Activated naive CD4-positive, alpha-beta T cell treated with anti-CD3 and anti-CD28 coated beads, Interleukin-2, amount 10 ng/mL, durations not matched to agents 7 days and 5 days (primary cell): ENCODE measurements around the gene CAMK1D.
A peak's percentile ranks its signal among the peaks of the same experiment; 100 is the strongest.

Experiments used
- CTCF ChIA-PET: fragments of 350-600 bp; sonication (Branson Sonifier 250); formaldehyde crosslinking; loops from one replicate; lab custom pipeline; 2021; ENCODE audit warnings: antibody characterized with exemption; lab: Charles Lee
- DNase-seq: peaks from one replicate; pipeline ENCODE4 v3.0.0-alpha.2; 2020
- H3K27ac Mint-ChIP-seq: one replicate; pipeline ENCODE4 v1.8.0; 2021; ENCODE audit warnings: mild to moderate bottlenecking, moderate library complexity, mixed read lengths
- H3K27me3 Mint-ChIP-seq: one replicate; pipeline ENCODE4 v1.8.0; 2021; ENCODE audit warnings: mild to moderate bottlenecking, mixed read lengths
- H3K36me3 Mint-ChIP-seq: one replicate; pipeline ENCODE4 v1.8.0; 2021; ENCODE audit warnings: mixed read lengths
- H3K4me1 Mint-ChIP-seq: one replicate; pipeline ENCODE4 v1.8.0; 2021; ENCODE audit warnings: mixed read lengths
- H3K4me3 Mint-ChIP-seq: one replicate; pipeline ENCODE4 v1.8.0; 2021; ENCODE audit warnings: mild to moderate bottlenecking, moderate library complexity, mixed read lengths
- H3K9me3 Mint-ChIP-seq: one replicate; pipeline ENCODE4 v1.8.0; 2021; ENCODE audit warnings: mixed read lengths

CAMK1D gene

DNA sequence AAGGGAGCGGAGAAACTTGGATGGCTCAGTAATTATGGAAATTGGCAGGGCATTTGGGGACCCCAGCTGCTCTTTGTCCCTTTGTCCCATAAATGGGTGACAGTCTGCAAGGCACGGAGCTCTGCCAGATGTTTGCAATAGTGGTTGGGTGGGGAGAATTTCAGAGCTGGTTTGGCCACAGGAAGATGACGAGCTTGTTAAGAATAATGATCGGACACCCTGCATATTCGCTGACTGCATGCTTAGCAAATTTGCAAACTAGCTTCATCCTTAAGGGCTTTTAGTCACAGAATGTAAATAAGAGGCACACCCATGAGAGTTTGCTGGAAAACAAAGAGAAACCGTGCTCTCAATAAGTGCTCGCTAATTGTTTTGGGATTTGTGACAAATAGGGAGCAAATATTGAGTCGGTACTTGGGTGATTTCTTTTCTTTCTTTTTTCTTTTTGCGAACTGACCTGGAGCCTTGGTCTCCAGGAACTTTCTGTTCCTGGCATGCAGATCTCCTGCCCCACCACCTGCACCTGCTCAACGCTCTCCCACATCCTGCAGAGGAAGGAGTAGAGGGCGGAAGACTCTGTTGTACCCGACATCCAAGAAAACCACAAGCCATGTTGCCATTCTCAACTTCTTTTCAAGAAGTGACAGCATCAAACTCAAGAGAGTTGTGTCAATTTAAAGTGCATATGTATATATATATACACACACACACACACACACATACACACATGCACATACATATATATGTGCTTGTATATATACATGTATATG, 238.9 kb downstream of the CAMK1D start:
- DNase-seq = peak; percentile 62

GRCh38 chr10:12589291-12589690, 239.9 kb downstream of the CAMK1D start:
- CTCF ChIA-PET = no interaction called here
- Mint-ChIP-seq H3K9me3 (peaks cover 4% of the 10 kb centered on the region), H3K27ac (peak overlapping the region; percentile 19), H3K4me1 (peaks cover 77% of the 10 kb centered on the region), H3K27me3 (peaks cover 3% of the 10 kb centered on the region), H3K36me3 (peaks cover 10% of the 10 kb centered on the region), H3K4me3 (no peak overlapping the region)
- DNase-seq = no peak

More for the DNA sequence above, 238.9 kb downstream of the CAMK1D start:
- Mint-ChIP-seq H3K27ac (peak overlapping the region; percentile 50), H3K4me1 (peaks cover 72% of the 10 kb centered on the region), H3K4me3 (peak overlapping the region; percentile 41), H3K9me3 (peaks cover 11% of the 10 kb centered on the region), H3K36me3 (peaks cover 10% of the 10 kb centered on the region), H3K27me3 (peaks cover 3% of the 10 kb centered on the region)
- CTCF ChIA-PET = interaction anchor here (1.0 to 1.9 kb wide), 2 partner anchors 21 to 68 kb away, joined by 4 read pairs; no protein-coding TSS in a partner anchor

GRCh38 chr10:12589791-12590190, 240.4 kb downstream of the CAMK1D start:
- Mint-ChIP-seq H3K4me3 (no peak overlapping the region), H3K27me3 (peaks cover 3% of the 10 kb centered on the region), H3K4me1 (peaks cover 82% of the 10 kb centered on the region), H3K9me3 (peaks cover 6% of the 10 kb centered on the region), H3K27ac (peak overlapping the region; percentile 20), H3K36me3 (peaks cover 15% of the 10 kb centered on the region)
- CTCF ChIA-PET = no interaction called here
- no peak for DNase-seq

DNA sequence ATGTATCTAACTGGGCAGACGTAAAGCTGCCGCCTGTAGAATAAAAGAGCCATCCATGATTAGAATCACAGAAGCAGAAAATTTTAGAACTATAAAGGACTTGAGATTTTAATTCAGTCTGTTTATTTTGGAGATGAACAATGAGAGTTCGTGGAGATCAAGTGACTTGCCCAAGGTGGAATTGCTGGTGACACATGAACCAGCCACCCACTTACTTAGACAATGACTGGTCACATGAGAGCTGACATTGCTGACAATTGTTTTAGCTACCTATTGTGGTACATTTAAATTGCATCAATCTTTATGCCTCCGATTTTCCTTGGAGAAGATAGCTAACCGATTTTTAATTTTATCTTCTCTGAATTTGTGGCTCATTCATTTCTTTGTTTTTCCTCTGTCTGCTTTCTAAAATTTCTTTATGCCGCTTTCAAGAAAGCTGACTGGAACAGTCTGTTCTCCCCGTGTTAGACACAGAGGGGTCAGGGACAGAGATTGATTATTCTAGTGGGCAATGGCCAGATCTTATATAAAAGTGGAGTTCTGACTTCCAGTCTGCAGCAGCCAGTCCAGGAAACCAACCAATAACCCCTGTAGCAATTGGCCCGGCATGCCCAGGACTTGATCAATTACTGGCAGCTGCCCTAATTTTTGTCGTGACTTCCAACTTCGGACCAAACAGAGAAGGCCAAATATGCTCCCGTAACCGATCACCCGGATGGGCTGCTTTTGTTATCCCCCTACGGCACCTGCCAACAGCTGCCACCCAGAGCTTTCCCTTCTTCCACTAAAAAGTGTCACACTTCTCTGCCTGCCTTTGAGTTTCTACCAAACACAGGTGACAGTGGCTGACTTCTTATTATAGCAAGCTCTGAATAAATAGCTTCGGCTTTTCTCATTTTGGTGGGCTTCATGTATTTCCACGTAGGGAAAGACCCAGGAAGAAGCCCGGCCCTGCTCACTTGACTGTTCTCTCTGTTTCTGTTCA, 241.6 kb downstream of the CAMK1D start:
- peaks cover 21% of the 10 kb centered on the region for H3K36me3 Mint-ChIP-seq
- no peak overlapping the region for H3K27ac Mint-ChIP-seq
- peaks cover 89% of the 10 kb centered on the region for H3K4me1 Mint-ChIP-seq
- peaks cover 8% of the 10 kb centered on the region for H3K9me3 Mint-ChIP-seq
- H3K27me3 Mint-ChIP-seq = peaks cover 3% of the 10 kb centered on the region
- CTCF ChIA-PET = interaction anchor here (2.1 kb wide), 1 partner anchor 66 kb away, joined by 10 read pairs; no protein-coding TSS in a partner anchor
- DNase-seq = no peak
- no peak overlapping the region for H3K4me3 Mint-ChIP-seq

DNA sequence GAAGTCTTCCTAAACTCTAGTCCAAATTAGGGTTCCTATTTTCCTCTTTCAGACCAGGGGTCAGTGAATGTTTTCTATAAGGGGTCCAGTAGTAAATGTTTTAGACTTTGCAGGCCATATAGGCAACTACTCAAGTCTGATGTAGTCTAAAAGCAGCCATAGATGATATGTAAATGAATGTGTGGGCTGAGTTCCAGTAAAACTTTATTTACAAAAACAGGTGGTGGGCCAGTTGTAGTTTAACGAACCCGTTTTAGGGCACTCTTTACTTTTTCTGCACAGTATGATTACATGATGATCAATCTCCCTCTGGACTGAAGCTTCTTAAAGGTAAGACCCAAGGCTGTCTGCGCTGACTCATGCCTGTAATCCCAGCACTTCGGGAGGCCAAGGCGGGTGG, 243.6 kb downstream of the CAMK1D start:
- Mint-ChIP-seq H3K36me3 (peaks cover 33% of the 10 kb centered on the region), H3K27ac (no peak overlapping the region), H3K27me3 (peaks cover 3% of the 10 kb centered on the region), H3K9me3 (peaks cover 15% of the 10 kb centered on the region), H3K4me3 (no peak overlapping the region), H3K4me1 (peaks cover 89% of the 10 kb centered on the region)
- no peak for DNase-seq
- CTCF ChIA-PET = no interaction called here

- peaks cover 85% of the 10 kb centered on the region for H3K4me1 Mint-ChIP-seq
- peaks cover 17% of the 10 kb centered on the region for H3K9me3 Mint-ChIP-seq
- peak overlapping the region; percentile 3 for H3K4me3 Mint-ChIP-seq
- DNase-seq = peak; percentile 66
- peak overlapping the region; percentile 92 for H3K27ac Mint-ChIP-seq
- peaks cover 7% of the 10 kb centered on the region for H3K27me3 Mint-ChIP-seq
- H3K36me3 Mint-ChIP-seq = peaks cover 33% of the 10 kb centered on the region
- CTCF ChIA-PET = no interaction called here
Measured at GRCh38 chr10:12594448-12594944, 245.1 kb downstream of the CAMK1D start.

DNA sequence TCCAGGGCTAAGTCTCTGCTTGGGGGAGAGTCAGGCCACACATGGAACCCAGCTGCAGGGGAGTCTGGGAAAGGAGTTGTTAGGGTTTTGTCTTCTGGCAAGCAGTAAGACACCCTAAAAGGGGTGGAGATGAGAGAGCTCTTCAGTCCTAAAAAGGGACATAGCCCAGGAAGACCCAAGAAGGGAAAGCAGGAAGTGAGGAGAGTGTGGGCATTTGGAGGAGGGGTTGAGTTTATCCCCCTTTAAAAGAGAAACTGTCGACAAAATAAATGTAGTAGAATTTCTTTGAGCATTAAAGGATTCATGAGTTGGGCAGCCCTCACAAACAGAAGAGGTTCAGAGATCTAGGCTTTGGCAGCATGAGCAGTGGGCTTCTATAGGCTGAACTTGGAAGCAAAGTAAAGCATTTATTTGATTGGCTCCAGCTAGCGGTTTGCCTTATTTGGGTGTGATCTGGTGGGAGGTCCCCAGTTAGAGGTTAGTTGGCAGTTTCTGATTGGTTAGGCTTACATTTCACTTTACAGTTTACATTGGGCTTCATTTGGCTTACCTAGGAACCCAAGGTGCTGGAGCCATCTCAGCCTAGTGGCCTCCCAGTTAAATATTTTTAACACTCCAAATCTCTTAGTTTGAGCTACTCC, 246.7 kb downstream of the CAMK1D start:
- Mint-ChIP-seq H3K27ac (peak overlapping the region; percentile 43), H3K4me3 (no peak overlapping the region), H3K27me3 (peaks cover 7% of the 10 kb centered on the region), H3K4me1 (peaks cover 69% of the 10 kb centered on the region), H3K9me3 (peaks cover 17% of the 10 kb centered on the region), H3K36me3 (peaks cover 33% of the 10 kb centered on the region)
- CTCF ChIA-PET = interaction anchor here (0.8 to 3.0 kb wide), 2 partner anchors 38 to 60 kb away, joined by 3 to 10 read pairs; no protein-coding TSS in a partner anchor
- DNase-seq = no peak

GRCh38 chr10:12597176-12597575, 247.8 kb downstream of the CAMK1D start:
- Mint-ChIP-seq H3K9me3 (peaks cover 17% of the 10 kb centered on the region), H3K27me3 (peaks cover 4% of the 10 kb centered on the region), H3K4me3 (no peak overlapping the region), H3K36me3 (peaks cover 31% of the 10 kb centered on the region), H3K4me1 (peaks cover 60% of the 10 kb centered on the region), H3K27ac (no peak overlapping the region)
- no peak for DNase-seq
- CTCF ChIA-PET = interaction anchor here (3.0 kb wide), 1 partner anchor 59 kb away, joined by 10 read pairs; no protein-coding TSS in a partner anchor

DNA sequence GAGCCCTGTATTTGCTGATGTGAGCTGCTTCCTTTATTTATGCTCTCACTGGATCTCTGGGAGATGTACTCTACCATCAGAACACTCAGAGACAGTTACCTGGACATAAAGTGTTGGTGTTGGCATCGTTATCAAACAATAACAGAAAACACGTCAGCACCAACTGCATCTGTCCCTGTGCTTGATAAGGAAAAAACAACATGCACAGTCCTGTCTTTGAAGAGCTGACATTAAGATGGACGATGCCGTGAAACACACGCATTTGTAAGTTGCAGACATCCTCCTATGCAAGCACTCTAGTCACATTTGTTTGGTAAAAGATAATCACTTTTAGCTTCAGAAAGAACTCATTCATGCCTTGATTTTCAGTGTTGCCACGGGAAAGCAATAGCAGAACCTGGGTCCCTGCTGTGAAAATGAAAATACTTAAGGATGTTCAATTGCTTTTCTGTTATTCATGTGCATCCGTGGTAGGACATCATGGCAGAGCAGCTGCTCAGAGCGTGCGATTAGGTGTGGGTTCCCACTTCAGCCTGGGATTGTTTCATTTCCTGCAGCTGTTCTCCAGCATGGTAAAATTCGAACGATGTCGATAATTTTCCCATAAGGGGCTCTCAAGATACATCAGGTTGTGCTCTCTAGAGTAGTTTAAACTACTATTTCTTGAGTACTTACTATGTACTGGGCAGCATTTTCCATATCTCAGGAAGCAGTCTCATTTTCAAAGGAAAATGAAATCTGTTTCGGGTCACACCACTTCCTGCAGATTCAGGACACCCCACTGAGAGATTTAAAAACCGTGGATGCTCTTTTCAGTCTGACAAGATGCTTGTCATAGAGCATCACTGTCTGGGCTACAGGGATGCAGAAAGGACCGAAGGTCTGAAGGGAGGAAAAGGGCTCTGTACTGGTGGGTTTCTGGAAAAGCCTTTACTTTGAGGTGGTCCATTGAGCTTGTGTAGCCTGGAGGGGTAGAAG, 248.7 kb downstream of the CAMK1D start:
- Mint-ChIP-seq H3K9me3 (peaks cover 17% of the 10 kb centered on the region), H3K27me3 (peaks cover 4% of the 10 kb centered on the region), H3K36me3 (peaks cover 31% of the 10 kb centered on the region), H3K4me3 (no peak overlapping the region), H3K4me1 (peaks cover 53% of the 10 kb centered on the region), H3K27ac (no peak overlapping the region)
- CTCF ChIA-PET = interaction anchor here (3.0 kb wide), 1 partner anchor 58 kb away, joined by 10 read pairs; no protein-coding TSS in a partner anchor
- no peak for DNase-seq

DNA sequence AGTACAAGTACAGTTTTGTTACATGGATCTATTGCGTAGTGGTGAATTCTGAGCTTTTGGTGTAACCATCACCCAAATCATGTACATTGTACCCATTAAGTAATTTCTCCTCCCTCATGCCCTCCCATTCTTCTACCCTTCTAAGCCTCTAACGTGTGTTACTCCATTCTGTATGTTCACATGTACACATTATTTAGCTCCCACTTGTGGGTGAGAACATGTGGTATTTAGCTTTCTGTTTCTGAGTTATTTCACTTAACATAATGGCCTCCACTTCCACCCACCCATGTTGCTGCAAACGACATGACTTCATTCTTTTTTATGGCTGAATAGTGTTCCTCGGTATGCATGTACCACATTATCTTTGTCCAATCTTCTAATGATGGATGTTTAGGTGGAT, 251.3 kb downstream of the CAMK1D start:
- Mint-ChIP-seq H3K27ac (no peak overlapping the region), H3K36me3 (peaks cover 15% of the 10 kb centered on the region), H3K4me1 (peaks cover 40% of the 10 kb centered on the region), H3K9me3 (peaks cover 11% of the 10 kb centered on the region), H3K4me3 (no peak overlapping the region), H3K27me3 (peaks cover 7% of the 10 kb centered on the region)
- CTCF ChIA-PET = interaction anchor here (1.4 kb wide), 1 partner anchor 29 kb away, joined by 3 read pairs; no protein-coding TSS in a partner anchor
- no peak for DNase-seq

DNA sequence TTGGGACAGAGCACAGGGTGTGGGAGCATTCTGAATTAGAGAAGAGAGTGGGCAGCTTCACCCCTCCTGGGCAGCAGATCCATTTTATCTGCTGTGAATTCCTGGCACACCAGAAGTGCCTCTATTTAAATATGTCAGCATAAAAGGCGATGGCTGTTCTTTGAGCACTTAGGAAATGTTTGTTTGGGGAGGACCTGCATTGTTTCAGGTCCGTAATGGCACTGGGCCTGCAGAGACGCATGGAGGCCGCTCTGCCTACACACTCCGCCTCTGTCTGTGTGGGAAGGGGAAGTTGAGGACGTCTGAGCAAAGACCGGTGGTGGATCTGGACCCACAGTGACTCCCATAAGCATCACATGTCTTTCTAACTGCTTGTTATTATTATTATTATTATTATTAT, 253.2 kb downstream of the CAMK1D start:
- H3K36me3 Mint-ChIP-seq = peaks cover 2% of the 10 kb centered on the region
- H3K4me1 Mint-ChIP-seq = peaks cover 37% of the 10 kb centered on the region
- no peak overlapping the region for H3K27ac Mint-ChIP-seq
- H3K9me3 Mint-ChIP-seq = peaks cover 2% of the 10 kb centered on the region
- no peak overlapping the region for H3K4me3 Mint-ChIP-seq
- CTCF ChIA-PET = no interaction called here
- DNase-seq = no peak
- peaks cover 9% of the 10 kb centered on the region for H3K27me3 Mint-ChIP-seq

- Mint-ChIP-seq H3K27me3 (peaks cover 6% of the 10 kb centered on the region), H3K9me3 (peaks cover 2% of the 10 kb centered on the region), H3K27ac (no peak overlapping the region), H3K36me3 (no peaks in the 10 kb centered on the region), H3K4me3 (no peak overlapping the region), H3K4me1 (peaks cover 23% of the 10 kb centered on the region)
- no peak for DNase-seq
- CTCF ChIA-PET = no interaction called here
Measured at GRCh38 chr10:12603766-12604470, 254.6 kb downstream of the CAMK1D start.
